ENCODE data around the gene KCNC4. TPM values are rescaled to one million over a fixed set of nuclear protein-coding genes. Genes with fewer than 3 reads are reported as not detected.

KCNC4 gene
- polyA plus RNA-seq, 6 donors from 2014 or later = 1.1 to 2.4 (median 1.3) TPM

DNA sequence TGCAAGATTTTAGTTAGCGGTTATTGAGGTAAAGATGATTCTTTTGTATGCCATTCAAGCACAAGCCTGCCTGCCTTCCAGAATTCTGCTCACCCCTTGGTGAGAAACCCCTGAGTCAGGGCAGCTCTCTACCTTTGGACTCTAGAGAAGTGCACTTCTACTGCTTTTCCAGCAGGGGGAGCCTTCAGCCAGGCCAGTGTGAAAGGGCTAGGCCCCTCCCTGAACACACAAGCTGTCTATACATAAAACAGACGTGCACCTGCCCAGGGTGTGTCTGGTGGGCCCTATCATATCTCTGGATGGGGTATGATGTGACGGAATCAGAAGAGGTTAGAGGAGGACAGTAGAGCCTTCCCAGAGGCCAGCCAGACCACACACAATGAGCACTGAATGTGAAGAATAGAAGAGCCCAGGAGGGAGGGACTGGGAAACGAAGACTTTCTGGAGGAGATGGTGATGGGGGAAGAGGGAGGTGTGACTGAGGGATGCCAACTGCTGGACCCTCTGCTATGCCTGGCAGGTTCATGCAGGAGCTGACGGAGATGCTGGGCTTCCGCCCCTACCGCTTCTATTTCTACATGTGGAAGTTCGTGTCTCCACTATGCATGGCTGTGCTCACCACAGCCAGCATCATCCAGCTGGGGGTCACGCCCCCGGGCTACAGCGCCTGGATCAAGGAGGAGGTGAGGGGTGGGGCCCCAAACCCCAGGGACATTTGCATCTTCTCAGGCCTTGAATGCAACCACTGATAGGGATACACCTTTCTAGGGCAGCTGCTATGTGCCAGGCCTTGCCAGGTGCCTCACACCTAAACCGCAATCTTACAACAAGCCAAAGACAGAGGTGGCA is 13.0 kb upstream of the KCNC4 start:
- no peaks in the 10 kb centered on the region for H3K36me3 Mint-ChIP-seq
- DNase-seq = peak; percentile 60
- no peaks in the 10 kb centered on the region for H3K9me3 Mint-ChIP-seq
- peaks cover 0 to 4% (median 0%) of the 10 kb centered on the region in 3 donors for H3K4me1 Mint-ChIP-seq
- peak overlapping the region in 3 of 6 donors; percentile 0 to 30 (median 12) for H3K27ac Mint-ChIP-seq
- H3K27me3 Mint-ChIP-seq = peaks cover 0 to 5% (median 0%) of the 10 kb centered on the region in 3 donors
- no peak overlapping the region for H3K4me3 Mint-ChIP-seq
- peak; percentile 90 to 95 for ATAC-seq (ENCODE audit: low read depth in 2 of 2)

DNA sequence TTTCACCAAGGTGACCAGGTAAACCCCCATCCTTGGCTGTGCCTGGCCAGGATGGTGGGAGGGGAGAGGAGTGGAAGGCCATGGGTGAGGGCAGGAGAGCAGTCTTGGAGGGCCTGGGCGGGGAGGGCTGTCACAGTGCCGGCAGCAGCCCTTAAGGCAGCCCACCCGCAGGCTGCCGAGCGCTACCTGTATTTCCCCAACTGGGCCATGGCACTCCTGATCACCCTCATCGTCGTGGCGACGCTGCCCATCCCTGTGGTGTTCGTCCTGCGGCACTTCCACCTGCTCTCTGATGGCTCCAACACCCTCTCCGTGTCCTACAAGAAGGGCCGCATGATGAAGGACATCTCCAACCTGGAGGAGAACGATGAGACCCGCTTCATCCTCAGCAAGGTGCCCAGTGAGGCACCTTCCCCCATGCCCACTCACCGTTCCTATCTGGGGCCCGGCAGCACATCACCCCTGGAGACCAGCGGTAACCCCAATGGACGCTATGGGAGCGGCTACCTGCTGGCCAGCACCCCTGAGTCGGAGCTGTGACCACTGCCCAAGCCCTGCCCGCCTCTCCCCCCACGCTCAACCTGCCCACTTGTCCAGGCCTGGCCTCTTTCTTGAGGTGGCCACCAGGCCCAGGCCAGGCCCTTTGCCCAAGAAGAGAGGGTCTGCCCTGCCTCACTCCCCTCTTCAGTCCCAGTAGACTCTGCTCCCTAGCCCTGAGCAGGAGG is 12.0 kb upstream of the KCNC4 start:
- ATAC-seq (ENCODE audit: low read depth in 2 of 2) = no peak
- Mint-ChIP-seq H3K9me3 (no peaks in the 10 kb centered on the region), H3K4me3 (no peak overlapping the region), H3K27ac (no peak overlapping the region), H3K27me3 (no peaks in the 10 kb centered on the region), H3K36me3 (no peaks in the 10 kb centered on the region), H3K4me1 (peaks cover 0 to 5% (median 4%) of the 10 kb centered on the region in 3 donors)
- no peak for DNase-seq

DNA sequence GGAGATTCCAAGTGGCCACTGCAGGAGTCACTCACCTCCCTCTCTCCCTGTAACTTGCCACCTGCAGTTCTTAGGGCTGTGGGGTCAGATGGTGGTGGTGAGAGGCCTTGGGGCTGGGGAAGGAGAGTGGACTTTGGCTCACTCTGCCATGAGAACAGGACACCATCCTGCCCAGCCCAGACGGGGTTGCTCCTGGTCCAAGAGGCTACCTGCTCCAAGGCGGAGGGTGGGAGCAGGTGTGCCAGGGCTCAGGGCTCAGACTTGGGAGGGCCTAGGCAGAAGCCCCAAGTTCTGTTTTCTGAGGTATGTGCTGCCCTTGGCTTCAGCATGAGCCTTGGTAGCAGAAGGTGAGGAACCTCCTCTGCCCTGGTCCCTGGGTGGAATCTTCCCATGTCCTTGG is 11.4 kb upstream of the KCNC4 start:
- Mint-ChIP-seq H3K9me3 (no peaks in the 10 kb centered on the region), H3K36me3 (no peaks in the 10 kb centered on the region), H3K27ac (no peak overlapping the region), H3K4me1 (peaks cover 0 to 5% (median 4%) of the 10 kb centered on the region in 3 donors), H3K4me3 (no peak overlapping the region), H3K27me3 (no peaks in the 10 kb centered on the region)
- ATAC-seq (ENCODE audit: low read depth in 2 of 2) (no peak), DNase-seq (no peak)

DNA sequence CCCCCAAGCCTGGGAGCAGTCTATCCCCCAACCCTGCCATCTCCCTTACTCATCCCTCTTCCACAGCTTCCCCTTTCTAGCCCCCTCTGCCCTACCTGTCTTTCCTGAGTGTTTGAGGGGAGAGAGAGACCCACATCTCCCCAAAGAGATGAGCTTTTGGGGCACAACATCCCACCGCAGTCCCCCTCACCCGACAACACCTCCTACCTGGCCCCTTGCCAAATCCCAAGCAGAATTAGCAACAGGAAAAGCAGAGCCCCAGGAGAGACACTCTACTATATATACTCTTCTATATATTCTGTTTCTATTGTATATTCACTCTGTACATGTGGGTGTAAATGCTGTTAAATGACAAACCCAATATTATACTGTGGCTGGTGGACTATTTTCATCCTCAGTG is 9.9 kb upstream of the KCNC4 start:
- Mint-ChIP-seq H3K36me3 (no peaks in the 10 kb centered on the region), H3K9me3 (no peaks in the 10 kb centered on the region), H3K27ac (peak overlapping the region in 1 of 6 donors; percentile 16), H3K4me3 (no peak overlapping the region), H3K4me1 (peaks cover 0 to 5% (median 4%) of the 10 kb centered on the region in 3 donors), H3K27me3 (no peaks in the 10 kb centered on the region)
- no peak for ATAC-seq (ENCODE audit: low read depth in 2 of 2)
- DNase-seq = no peak

DNA sequence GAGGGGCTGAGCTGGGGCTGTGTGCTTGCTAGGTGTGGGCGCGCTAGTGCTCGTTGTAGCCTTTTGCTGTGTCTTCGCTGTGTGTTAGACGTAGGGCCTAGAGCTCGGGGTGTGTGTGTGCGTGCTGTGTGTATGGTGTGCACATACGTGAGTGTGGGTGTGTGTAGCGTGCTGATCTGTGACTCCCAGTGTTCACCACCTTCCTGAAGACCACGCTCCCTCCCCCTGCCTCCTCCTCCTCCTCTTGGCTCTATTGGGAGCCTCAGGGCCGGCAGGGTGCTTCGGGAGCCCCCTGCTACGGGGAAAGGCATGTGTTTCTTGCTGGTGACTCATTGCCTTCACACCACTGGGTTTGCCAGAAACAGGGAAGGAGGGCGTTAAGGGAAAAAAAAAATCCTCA is 9.4 kb upstream of the KCNC4 start:
- H3K9me3 Mint-ChIP-seq = no peaks in the 10 kb centered on the region
- no peak for ATAC-seq (ENCODE audit: low read depth in 2 of 2)
- DNase-seq = no peak
- no peak overlapping the region for H3K27ac Mint-ChIP-seq
- no peak overlapping the region for H3K4me3 Mint-ChIP-seq
- H3K27me3 Mint-ChIP-seq = no peaks in the 10 kb centered on the region
- no peaks in the 10 kb centered on the region for H3K36me3 Mint-ChIP-seq
- peaks cover 0 to 5% (median 4%) of the 10 kb centered on the region in 3 donors for H3K4me1 Mint-ChIP-seq

DNA sequence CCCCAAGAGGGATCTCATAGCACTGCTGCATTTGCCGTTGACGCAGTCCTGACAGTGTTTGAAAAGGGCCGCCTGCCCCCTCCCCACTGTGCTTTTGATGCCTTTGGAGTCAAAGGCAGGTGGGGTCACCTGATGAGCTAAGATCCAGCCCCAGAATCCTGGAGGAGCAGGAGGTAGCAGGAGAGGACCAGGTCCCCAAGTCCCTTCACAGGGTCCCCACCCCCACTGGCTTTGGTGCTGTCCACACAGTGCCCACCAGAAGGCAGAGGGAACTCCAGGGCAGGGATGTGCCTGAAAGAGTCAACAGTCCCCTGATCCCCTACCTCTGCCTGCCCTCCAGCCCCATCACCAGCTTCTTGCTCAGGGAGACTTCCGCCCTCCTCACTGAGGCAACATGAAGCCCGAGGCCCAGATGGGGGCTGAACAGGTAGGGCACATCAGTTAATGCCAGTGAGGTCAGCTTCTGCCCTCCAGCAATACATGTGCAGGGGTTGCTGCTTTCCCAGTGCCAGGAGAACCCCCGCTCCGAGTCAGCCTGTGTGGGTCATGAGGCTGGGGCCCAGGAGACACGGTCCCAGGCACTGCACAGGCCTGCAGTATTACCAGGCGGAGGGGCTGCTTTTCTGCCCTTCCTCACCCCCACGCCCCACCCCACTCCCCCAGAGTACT is 8.8 kb upstream of the KCNC4 start:
- H3K27ac Mint-ChIP-seq = no peak overlapping the region
- H3K4me3 Mint-ChIP-seq = no peak overlapping the region
- DNase-seq (no peak), ATAC-seq (ENCODE audit: low read depth in 2 of 2) (no peak)
- no peaks in the 10 kb centered on the region for H3K27me3 Mint-ChIP-seq
- H3K4me1 Mint-ChIP-seq = peaks cover 0 to 5% (median 4%) of the 10 kb centered on the region in 3 donors
- no peaks in the 10 kb centered on the region for H3K9me3 Mint-ChIP-seq
- no peaks in the 10 kb centered on the region for H3K36me3 Mint-ChIP-seq

DNA sequence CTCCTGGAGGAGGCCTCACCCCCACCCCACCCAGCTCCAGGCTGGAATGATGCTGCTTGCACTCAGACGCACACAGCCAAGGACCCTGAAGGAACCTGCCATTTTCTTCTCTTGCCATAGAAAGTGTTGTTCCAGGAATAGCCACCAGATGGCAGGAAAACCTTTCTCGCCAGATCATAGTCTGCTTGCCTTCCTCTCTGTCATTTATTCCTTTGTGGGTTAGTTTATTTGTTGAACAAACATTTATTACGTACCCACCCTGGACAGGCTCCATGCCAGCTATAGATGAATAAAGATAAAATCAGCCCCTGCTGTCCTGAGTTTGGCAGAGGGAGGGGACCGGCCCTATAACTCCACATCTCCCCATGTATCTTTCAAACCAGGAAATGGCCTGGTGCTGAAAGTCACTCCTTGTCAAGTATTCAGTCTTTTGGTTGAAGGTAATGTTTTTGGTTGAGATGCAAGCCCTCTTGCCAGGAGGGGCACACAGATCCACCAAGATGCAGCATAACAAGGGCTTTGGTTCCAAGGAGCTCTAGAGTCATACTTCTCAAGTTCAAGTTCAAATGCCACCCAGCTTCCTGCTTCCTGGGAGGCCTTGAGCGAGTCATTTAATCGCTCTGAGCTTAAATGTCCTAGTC is 7.0 kb upstream of the KCNC4 start:
- H3K9me3 Mint-ChIP-seq = no peaks in the 10 kb centered on the region
- peak; percentile 49 to 73 for ATAC-seq (ENCODE audit: low read depth in 2 of 2)
- H3K27me3 Mint-ChIP-seq = no peaks in the 10 kb centered on the region
- DNase-seq = peak; percentile 66
- H3K36me3 Mint-ChIP-seq = no peaks in the 10 kb centered on the region
- H3K4me3 Mint-ChIP-seq = no peak overlapping the region
- H3K27ac Mint-ChIP-seq = peak overlapping the region in 3 of 6 donors; percentile 16 to 59 (median 30)
- peaks cover 1 to 12% (median 10%) of the 10 kb centered on the region in 3 donors for H3K4me1 Mint-ChIP-seq

DNA sequence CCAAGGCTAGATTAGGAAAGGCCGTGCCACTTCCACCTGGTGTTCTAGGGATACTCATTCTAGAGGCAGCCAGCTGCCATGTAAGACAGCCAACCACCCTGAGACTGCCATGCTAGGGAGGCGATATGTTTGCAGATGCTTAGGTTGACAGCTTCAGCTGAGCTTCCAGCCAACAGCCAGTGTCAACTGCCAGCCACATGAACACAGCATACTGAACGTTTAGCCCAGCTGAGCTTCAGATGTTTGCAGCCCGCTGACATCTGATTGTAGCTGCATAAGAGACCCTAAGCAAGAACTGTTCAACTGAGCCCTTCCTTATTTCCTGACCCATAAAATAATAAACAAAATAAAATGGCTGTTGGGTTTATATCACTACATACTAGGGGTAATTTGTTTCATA is 5.0 kb upstream of the KCNC4 start:
- peaks cover 14 to 27% (median 27%) of the 10 kb centered on the region in 3 donors for H3K4me1 Mint-ChIP-seq
- DNase-seq = no peak
- no peak for ATAC-seq (ENCODE audit: low read depth in 2 of 2)
- H3K36me3 Mint-ChIP-seq = no peaks in the 10 kb centered on the region
- peak overlapping the region in 1 of 6 donors; percentile 35 for H3K27ac Mint-ChIP-seq
- H3K9me3 Mint-ChIP-seq = no peaks in the 10 kb centered on the region
- H3K4me3 Mint-ChIP-seq = no peak overlapping the region
- no peaks in the 10 kb centered on the region for H3K27me3 Mint-ChIP-seq

DNA sequence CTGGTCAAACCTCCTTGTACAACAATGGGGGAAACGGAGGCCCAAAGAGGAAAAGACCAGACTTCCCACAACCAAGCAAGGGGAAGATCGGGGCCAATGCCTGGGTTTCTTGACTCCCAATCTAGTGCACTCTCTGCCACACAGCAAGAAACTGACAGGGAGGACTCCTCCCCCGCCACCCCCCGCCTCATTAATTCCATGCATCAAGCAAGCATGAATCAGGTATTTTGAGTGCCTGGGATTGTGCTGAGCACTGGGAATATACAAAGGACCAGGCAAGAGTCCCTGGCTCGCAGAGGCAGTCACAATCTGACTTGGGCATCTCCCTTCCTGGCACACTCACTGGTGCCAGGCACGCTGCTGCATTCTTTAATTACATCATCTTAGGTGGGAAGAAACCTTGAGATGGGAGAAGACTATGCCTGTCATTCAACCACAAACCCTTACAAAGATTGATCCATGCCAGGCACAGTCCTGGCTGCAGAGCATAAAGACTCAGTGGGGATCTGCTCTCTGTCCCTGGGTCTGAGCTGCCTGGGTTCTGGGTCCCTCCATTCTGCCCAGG is 4.4 kb upstream of the KCNC4 start:
- peak overlapping the region in 1 of 6 donors; percentile 44 for H3K27ac Mint-ChIP-seq
- H3K36me3 Mint-ChIP-seq = no peaks in the 10 kb centered on the region
- no peak overlapping the region for H3K4me3 Mint-ChIP-seq

DNA sequence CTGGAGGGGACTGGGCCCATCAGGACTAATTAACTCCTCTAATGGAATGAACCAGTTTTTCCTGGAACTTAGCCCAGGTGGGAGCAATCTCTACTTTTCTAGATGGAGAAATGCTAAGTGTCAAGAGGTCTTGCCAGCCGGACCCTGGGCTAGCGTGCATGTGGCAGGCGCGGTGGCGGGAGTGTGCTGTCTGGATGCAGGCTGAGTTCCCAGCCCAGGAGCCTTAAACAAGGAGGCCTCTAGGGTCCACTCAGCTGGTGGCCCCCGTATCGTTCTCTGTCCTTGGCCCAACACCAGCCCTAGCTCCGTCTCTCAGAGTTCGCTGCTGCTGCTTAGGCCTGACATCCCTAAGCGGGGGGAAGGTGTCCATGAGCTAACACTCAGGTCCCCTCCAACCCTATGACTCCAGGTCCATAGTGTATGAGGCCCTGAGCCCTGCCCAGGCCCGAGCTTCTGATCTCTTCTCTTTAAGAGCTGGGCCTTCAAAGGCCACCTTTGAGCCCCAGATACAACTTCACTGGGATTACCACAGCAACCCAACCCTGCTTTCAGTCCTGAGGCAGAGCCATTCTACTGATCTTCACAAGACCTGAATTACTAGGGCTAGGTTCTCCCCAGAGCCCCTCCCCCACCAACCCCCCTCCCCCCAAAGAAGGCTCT is 3.7 kb upstream of the KCNC4 start:
- H3K4me3 Mint-ChIP-seq = no peak overlapping the region
- H3K9me3 Mint-ChIP-seq = no peaks in the 10 kb centered on the region
- DNase-seq (no peak), ATAC-seq (ENCODE audit: low read depth in 2 of 2) (no peak)
- H3K27ac Mint-ChIP-seq = no peak overlapping the region
- no peaks in the 10 kb centered on the region for H3K27me3 Mint-ChIP-seq
- H3K4me1 Mint-ChIP-seq = peaks cover 19 to 32% (median 29%) of the 10 kb centered on the region in 3 donors
- H3K36me3 Mint-ChIP-seq = no peaks in the 10 kb centered on the region

More for the DNA sequence above, 4.4 kb upstream of the KCNC4 start:
- DNase-seq = no peak
- H3K4me1 Mint-ChIP-seq = peaks cover 14 to 27% (median 27%) of the 10 kb centered on the region in 3 donors
- no peaks in the 10 kb centered on the region for H3K9me3 Mint-ChIP-seq
- H3K27me3 Mint-ChIP-seq = no peaks in the 10 kb centered on the region
- ATAC-seq (ENCODE audit: low read depth in 2 of 2) = no peak

DNA sequence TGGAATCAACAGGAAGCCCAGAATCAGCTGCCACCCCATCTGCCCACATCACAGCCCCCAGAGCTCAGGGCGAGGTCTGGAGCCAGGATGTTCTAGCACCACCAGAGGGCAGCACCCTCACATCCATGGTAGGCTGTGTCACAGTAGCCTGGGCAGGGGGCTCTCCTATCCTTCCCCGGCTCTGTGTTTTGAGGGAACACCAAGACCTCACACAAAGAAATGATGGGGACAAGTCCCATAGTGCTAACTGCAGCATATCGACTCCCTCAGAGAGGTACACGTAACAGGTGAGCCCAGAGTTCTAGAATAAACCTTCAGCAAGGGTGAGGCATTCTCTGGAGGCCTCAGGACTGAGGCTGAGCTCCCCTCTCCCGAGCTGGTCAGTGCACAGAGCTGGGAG is 2.3 kb upstream of the KCNC4 start:
- peak; percentile 15 to 20 for ATAC-seq (ENCODE audit: low read depth in 2 of 2)
- Mint-ChIP-seq H3K27ac (peak overlapping the region in 2 of 6 donors; percentile 36 to 66), H3K4me1 (peaks cover 26 to 40% (median 32%) of the 10 kb centered on the region in 3 donors), H3K36me3 (no peaks in the 10 kb centered on the region), H3K4me3 (peak overlapping the region in 1 of 8 donors; percentile 82), H3K9me3 (no peaks in the 10 kb centered on the region), H3K27me3 (peaks cover 0 to 5% (median 0%) of the 10 kb centered on the region in 3 donors)
- peak; percentile 71 for DNase-seq

DNA sequence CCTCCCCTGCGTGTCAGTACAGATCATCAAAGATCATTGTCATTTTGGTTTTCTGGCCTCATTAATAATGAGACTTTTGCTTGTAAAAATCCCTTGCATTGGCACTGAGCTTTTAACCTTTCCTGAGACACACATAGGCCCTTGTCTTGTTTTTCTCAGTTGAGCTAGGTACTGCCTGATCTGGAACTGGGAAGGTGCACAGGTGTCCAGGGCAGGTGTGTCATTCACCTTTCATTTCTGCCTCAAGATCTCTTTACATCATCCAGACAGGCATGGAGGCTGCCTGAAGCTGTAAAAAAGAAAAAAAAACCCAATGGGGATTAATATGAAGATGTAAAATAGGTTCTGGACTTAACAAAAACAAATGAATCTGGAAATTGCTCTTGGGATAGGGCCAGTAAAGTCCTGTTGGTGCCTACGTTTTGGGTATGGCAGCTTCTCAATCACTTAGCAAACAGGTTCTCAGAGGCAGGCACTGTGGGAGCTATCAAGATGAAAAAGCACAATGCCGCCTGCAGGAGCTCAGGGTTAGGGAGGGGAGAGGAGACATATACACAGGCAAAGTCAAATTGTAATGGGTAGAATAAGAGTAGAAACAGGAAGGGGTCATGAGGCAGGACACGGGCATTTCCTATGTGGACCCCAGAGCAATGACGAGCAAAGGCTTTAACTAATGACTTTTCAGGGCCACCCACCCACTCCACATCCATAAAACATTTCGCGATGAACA is 1.0 kb upstream of the KCNC4 start:
- ATAC-seq (ENCODE audit: low read depth in 2 of 2) (no peak), DNase-seq (no peak)
- Mint-ChIP-seq H3K27ac (peak overlapping the region; percentile 93 to 97 (median 94)), H3K36me3 (no peaks in the 10 kb centered on the region), H3K27me3 (peaks cover 0 to 5% (median 0%) of the 10 kb centered on the region in 3 donors), H3K4me1 (peaks cover 34 to 40% (median 39%) of the 10 kb centered on the region in 3 donors), H3K9me3 (no peaks in the 10 kb centered on the region), H3K4me3 (peak overlapping the region; percentile 82 to 97 (median 92))

Measured in naive B cell (primary cell).